Thoracic aorta (tissue), 2 donors: ENCODE data around the gene ITGB3BP. TPM values are rescaled to one million over a fixed set of nuclear protein-coding genes. Genes with fewer than 3 reads are reported as not detected.

ENCODE experiments used
- ATAC-seq: fragments of 150-250 bp; one replicate; pipeline ENCODE4 v1.8.0; 2017; ENCODE audit warnings: low read depth; ENCODE audit not compliant: insufficient number of reproducible peaks, low FRiP score
- DNase-seq: peaks from one replicate; pipeline ENCODE4 v3.0.0-alpha.2; 2020; ENCODE audit warnings: low spot score
- H3K27ac ChIP-seq, 2 donors: fragments of 200-600 bp; sonication (generic); 1 replicate in 1 of 2; 2 replicates in 1 of 2; pipeline ENCODE4 v1.5.1; 2016; ENCODE audit warnings: mild to moderate bottlenecking in 2 of 2, moderate library complexity in 2 of 2
- H3K27me3 ChIP-seq: fragments of 200-600 bp; sonication (generic); replicated peaks from 2 replicates; pipeline ENCODE4 v1.6.0; 2016; ENCODE audit warnings: mild to moderate bottlenecking; ENCODE audit not compliant: insufficient read depth
- H3K36me3 ChIP-seq: fragments of 200-600 bp; sonication (generic); one replicate; pipeline ENCODE4 v1.5.1; 2016
- H3K4me1 ChIP-seq, 2 donors: fragments of 200-600 bp; sonication (generic); 1 replicate in 1 of 2; 2 replicates in 1 of 2; pipeline versions ENCODE4 v1.5.1 to v1.6.0; 2016; ENCODE audit warnings: low read depth in 2 of 2, mild to moderate bottlenecking in 1 of 2; ENCODE audit not compliant: control insufficient read depth in 1 of 2
- H3K4me3 ChIP-seq: fragments of 200-600 bp; sonication (generic); 2 replicates; pipeline ENCODE4 v1.5.1; 2016; ENCODE audit warnings: mild to moderate bottlenecking
- H3K9me3 ChIP-seq: fragments of 200-600 bp; sonication (generic); 2 replicates; pipeline ENCODE4 v1.5.1; 2016
- total RNA-seq, 2 donors: library from RNA; depleted of rRNA; stranded (reverse); fragments of >200 nt; gene quantifications; one replicate each; pipeline versions ENCODE4 v1.1.0 to v1.2.3, GENCODE V29; 2016
- TF ChIP-seq, protein P1 (sequence below): fragments of 200-600 bp; sonication (generic); IDR thresholded peaks from one replicate; pipeline ENCODE4 v1.5.1; 2019; ENCODE audit warnings: antibody characterized with exemption

Gene ITGB3BP
- total RNA-seq, 2 donors from 2014 or later, result 7.1 to 29.5 TPM

DNA sequence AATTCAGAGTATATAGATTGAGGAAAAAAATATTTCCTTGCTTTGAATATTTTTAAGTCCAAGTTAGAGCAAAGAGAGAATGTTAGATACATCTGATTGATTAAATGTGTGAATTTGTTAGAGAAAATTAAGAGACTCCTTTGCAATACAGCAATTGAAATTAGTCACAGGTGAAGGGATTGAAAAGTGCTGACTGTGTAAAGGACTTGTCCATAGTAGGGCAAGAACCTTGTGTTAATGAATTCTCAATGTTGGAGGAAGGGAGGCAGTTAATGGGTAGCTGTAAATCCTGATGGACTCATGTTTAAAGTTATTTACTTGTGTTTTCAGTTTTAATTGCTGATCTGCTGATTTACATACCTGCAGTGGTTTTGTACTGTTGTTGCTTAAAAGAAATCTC lies 117.0 kb downstream of the ITGB3BP start:
- TF ChIP-seq, protein P1, sequence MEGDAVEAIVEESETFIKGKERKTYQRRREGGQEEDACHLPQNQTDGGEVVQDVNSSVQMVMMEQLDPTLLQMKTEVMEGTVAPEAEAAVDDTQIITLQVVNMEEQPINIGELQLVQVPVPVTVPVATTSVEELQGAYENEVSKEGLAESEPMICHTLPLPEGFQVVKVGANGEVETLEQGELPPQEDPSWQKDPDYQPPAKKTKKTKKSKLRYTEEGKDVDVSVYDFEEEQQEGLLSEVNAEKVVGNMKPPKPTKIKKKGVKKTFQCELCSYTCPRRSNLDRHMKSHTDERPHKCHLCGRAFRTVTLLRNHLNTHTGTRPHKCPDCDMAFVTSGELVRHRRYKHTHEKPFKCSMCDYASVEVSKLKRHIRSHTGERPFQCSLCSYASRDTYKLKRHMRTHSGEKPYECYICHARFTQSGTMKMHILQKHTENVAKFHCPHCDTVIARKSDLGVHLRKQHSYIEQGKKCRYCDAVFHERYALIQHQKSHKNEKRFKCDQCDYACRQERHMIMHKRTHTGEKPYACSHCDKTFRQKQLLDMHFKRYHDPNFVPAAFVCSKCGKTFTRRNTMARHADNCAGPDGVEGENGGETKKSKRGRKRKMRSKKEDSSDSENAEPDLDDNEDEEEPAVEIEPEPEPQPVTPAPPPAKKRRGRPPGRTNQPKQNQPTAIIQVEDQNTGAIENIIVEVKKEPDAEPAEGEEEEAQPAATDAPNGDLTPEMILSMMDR, result no peak
- H3K9me3 ChIP-seq, result no peaks in the 10 kb centered on the region
- no peaks in the 10 kb centered on the region for H3K27me3 ChIP-seq
- DNase-seq, result no peak
- H3K4me1 ChIP-seq, result no peaks in the 10 kb centered on the region
- H3K4me3 ChIP-seq, result no peak overlapping the region
- no peaks in the 10 kb centered on the region for H3K36me3 ChIP-seq
- ATAC-seq, result no peak
- no peak overlapping the region for H3K27ac ChIP-seq

DNA sequence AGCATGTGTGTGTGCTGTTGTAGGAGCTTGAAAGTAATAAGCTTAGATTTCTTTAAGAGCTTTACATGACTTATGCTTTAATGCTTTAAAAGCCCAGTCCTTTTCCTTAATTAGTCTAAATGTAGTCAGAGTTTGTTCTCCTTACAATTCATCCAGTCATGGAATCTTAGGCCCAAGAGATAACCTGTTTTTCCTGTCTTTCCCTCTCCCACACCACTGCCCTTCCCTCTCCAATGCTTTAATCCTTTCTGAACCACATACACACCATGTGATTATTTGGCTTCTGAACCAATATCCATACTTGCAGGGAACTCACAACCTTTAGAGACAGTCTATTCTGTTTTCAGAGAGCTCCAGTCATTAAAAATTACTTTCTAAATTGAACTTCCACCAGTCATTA lies 118.0 kb downstream of the ITGB3BP start:
- no peak overlapping the region for H3K4me3 ChIP-seq
- ATAC-seq, result no peak
- no peaks in the 10 kb centered on the region for H3K4me1 ChIP-seq
- H3K27me3 ChIP-seq, result no peaks in the 10 kb centered on the region
- no peaks in the 10 kb centered on the region for H3K36me3 ChIP-seq
- TF ChIP-seq, protein P1, result no peak
- no peak for DNase-seq
- H3K9me3 ChIP-seq, result no peaks in the 10 kb centered on the region
- H3K27ac ChIP-seq, result no peak overlapping the region

DNA sequence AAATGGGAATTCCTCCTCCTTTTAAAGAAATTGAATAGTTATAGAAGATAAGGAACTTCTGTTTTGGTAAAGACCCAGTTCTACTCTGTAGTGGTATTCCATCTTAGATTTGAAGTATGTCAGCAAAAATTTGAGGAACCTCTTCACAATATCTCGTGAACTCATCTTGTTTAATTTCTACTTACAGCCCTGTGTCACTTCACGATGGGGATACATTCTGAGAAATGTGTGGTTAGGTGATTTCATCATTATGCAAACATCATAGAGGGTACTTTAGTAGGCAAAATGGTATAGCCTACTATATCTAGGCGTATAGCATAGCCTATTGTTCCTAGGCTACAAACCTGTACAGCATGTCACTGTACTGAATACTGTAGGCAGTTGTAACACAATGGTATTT lies 119.6 kb downstream of the ITGB3BP start:
- TF ChIP-seq, protein P1, result no peak
- Histone ChIP-seq H3K4me1 (no peaks in the 10 kb centered on the region), H3K36me3 (peaks cover 5% of the 10 kb centered on the region), H3K27me3 (no peaks in the 10 kb centered on the region), H3K9me3 (no peaks in the 10 kb centered on the region), H3K27ac (no peak overlapping the region), H3K4me3 (no peak overlapping the region)
- no peak for ATAC-seq
- DNase-seq, result no peak

DNA sequence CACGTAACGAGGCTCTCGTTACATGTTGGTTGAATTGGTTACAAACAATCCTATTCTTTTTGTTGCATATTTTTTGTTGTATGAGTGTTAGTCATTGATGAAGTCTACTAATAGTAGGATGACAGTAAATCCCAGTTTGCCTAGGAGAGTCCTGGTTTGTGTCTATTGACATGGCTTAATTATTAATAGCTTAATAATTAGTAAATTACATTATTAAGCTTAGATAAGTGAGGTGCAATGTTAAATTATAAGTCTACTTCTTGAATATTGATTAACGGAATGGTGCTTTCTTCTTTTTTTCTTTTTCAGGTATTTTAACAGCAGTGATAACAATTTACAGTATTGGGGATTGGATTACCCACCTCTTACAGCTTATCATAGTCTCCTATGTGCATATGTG lies 121.1 kb downstream of the ITGB3BP start:
- ATAC-seq (no peak), DNase-seq (no peak)
- no peak overlapping the region for H3K4me3 ChIP-seq
- TF ChIP-seq, protein P1, result no peak
- no peak overlapping the region for H3K27ac ChIP-seq
- H3K4me1 ChIP-seq, result no peaks in the 10 kb centered on the region
- peaks cover 5% of the 10 kb centered on the region for H3K36me3 ChIP-seq
- H3K9me3 ChIP-seq, result no peaks in the 10 kb centered on the region
- H3K27me3 ChIP-seq, result no peaks in the 10 kb centered on the region

Other genes starting within 250 kb of the ITGB3BP start
- 1 to 10 TPM in 1 of 2 donors, under 1 TPM in 1; 0.14 to 1.5 TPM for gene FOXD3, start 200.7 kb downstream of the ITGB3BP start, total RNA-seq
- 1 to 10 TPM; 1.8 to 8.3 TPM for gene ALG6, start 155.6 kb downstream of the ITGB3BP start, total RNA-seq
- 1 to 10 TPM; 3.4 to 4.7 TPM for gene EFCAB7, start 300 bp upstream of the ITGB3BP start, total RNA-seq
- gene PGM1, start 70.2 kb upstream of the ITGB3BP start, total RNA-seq, result 10 to 100 TPM; 62.4 to 69.7 TPM